Stimulated activated CD8-positive, alpha-beta memory T cell treated with anti-CD3 and anti-CD28 coated beads, Interleukin-4, amount 100 ng/mL, for 1 hour (primary cell): ENCODE results near the gene DHRS3.

ENCODE experiments used
- DNase-seq, 2 donors: peaks; one replicate each; pipeline ENCODE4 v3.0.0-alpha.2; 2020; ENCODE audit warnings: low read depth in 2 of 2, low spot score in 1 of 2

Gene DHRS3

DNA sequence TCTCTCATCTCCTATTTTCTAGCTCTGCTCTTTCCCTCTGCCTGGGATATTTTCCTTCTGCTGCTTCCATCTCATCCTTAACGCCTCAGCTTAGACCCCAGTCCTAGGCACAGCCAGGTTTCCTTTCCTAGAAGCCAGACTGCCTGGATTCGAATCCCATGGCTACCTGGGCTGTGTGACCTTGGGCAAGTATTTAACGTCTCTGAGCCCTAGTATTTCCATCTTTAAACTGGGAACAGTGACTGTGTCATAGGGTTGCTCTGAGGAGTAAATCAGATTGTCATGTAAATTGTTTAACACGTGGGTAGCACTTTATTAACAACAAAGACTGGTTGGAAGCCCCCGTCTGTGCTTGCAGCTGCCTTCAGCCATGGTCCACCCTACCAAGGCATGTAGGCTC, 18.4 kb downstream of the DHRS3 start:
- no peak for DNase-seq

DNA sequence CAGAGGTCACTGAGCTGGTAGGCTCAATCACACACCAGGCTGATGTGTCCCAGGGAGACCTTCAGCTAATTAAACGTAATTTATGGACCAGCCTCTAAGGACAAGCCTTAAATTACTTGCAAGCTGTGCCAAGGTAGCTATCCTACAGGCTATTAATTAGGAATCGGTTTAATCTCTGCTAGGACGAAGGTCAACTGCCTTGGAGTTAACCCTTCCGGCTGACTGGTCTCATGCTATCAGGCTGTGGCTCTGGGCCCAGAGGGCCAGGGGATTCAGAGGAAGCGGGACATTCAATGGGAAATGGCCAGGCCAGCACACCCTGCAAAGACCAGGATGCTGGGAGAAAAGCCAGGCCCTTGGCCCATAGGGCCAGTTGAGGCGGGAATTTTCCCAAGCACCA, 19.0 kb downstream of the DHRS3 start:
- DNase-seq = no peak

DNA sequence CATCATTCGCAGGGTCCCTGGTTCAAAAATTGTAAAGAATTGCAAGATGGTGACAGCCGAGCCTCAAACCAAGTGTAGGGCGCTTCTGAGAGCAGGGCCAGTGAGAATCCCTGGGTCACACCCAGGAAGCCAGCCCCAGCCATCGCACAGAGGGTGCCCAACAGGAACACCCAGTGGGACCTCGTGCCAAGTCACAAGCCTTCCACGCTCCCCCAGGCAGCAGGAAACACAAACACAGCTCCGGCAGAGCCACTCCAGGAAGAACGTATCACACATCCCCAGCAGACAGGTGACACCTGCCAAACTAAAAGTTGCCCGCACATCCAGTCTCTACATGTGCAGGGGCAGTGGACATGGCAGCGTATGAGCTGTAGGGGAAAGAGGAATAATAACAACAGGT, 20.2 kb downstream of the DHRS3 start:
- DNase-seq = no peak

DNA sequence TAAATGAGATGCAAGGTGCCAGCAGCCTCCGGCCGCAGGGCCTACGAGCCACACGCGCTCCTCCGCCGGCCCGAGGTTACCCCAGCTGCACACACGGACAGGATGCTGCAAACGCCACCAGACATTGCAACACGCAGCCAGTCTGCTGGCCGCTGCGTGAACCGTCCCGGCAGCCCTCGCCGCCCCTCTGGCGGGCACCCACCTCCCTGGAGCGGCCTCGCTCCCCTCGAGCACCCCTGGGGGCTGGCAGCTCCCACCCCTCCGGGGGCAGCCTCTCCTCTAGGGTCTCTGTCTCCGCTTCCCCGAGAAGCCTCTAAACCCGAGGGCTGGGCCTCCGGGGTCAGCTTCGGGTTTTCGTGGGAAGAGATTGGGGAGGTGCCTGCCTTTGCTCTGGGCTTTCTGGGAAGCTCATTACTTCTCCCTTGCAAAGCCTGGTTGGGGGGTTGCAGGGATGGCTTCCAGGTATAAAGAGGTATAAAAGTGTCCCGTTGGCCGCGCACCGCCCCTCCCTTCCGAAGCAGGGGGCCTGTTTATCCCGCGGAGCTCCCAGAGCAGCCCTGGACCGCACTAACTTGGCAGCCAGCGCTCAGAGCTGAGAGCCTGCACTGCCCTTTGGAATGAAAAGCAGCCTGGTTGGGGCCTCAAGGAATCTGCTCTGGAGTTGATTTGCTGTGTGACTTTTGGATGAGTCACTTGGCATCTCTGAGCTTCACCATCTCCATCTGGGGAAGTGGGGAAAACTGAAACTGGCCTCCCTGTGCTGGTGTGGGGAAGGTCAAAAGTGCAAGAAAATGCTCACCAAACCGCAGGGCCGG, 21.8 kb downstream of the DHRS3 start:
- no peak for DNase-seq

DNA sequence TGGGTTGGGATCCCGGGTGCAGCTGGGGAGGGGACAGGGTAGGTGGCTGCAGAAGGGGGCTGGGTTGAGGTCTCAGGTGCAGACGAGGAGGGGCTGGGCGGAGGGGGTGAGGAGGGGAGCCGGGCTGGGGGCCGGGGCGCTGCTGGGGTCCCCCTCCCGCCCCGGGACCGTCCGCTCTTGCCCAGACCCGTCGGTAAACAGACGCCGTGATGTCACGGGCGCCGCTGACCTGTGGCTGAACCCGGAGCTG, 22.3 kb downstream of the DHRS3 start:
- no peak for DNase-seq

DNA sequence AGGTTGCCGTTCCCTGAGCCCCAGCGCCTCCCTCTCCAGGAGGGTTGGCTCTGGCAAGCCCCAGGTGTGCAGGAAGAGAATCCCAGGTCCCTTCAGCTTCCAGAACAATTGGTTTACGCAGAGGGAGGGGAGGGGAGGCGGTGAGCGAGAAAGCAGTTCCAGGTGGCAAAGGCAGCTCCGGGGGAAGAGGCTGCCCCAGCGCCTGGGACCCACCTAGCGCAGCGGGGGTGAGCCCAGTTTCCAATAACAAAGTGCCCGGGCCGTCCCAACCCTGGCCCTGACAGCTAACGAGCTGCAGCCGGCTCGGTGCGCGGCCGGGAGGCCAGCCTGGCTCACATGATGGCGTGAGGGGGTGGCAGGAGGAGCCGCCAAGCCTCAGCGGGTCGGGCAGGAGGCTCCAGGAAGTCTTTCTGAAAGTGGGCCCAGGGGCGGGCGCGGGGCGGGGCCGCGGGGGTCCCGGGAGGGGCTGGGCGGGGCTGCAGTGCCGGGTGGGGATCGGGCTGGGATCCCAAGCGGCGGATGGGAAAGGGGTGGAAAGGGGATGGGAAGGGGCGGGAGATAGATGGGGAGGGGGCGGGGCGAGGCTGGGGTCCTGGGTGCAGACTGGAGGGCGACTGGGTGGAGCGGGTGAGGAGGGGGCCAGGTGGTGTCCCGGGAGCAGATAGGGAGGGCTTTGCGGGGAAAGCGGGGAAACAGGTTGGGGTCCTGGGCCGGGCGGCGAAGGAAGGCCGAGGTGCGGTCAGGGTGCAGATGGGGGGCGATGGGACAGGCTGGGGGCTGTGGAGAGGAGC, 22.8 kb downstream of the DHRS3 start:
- no peak for DNase-seq

DNA sequence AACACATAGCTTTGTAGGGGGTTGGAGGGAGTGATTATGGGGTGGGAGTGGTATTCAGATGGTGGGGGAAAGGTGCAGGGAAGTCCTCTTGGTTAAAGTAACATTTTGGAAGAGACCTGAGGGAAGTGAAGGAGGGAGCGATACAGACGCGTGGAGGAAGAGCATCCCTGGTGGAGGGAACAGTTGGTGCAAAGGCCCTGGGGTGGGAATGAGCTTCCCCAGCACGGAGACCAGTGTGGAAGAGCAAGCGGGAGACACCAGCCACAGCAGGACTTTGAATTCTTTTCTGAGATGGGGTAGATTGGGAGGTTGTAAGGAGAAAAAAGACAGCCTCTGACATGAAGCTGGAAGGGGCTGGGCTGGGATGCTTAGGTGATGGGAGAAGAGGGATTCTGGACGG, 23.5 kb downstream of the DHRS3 start:
- DNase-seq = no peak

DNA sequence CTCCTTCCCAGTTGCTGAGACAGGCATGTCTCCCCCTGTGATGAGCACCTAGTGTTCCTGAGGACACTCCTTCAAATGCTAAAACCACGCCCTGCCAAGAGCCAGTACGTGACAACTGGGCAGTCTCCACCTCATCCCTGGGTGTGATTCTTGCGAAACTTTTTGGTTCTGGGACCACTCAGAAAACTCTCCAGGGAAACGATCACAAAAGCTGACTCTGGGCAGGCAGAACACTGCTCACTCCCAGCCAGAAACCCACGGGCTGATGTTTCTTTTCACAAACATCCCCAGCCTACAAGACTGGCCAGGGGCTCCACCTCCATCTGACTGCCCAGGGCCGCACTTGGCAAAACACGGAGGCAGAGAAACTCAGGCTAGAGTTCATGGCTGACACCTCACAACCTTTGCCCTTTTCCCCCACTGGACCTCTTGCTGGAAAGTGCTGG, 24.4 kb downstream of the DHRS3 start:
- no peak for DNase-seq

DNA sequence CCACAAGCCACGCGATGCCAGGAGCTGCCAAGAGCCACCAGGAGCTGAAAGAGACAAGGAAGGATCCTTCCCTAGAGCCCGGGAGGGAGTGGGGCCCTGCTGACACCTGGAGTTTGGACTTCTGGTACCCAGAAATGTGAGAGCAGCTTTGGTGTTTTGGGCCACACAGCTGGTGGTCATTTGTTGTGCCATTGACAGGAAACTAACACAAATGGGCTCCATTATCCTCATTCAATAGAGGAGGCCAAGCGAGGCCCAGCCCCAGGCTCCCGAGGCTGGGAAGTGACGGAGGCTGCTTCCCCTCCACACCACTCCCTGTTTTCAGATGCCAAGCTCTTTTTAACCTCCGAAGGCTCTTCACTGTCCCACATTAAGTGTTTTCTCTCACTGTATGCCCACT, 25.5 kb downstream of the DHRS3 start:
- no peak for DNase-seq

DNA sequence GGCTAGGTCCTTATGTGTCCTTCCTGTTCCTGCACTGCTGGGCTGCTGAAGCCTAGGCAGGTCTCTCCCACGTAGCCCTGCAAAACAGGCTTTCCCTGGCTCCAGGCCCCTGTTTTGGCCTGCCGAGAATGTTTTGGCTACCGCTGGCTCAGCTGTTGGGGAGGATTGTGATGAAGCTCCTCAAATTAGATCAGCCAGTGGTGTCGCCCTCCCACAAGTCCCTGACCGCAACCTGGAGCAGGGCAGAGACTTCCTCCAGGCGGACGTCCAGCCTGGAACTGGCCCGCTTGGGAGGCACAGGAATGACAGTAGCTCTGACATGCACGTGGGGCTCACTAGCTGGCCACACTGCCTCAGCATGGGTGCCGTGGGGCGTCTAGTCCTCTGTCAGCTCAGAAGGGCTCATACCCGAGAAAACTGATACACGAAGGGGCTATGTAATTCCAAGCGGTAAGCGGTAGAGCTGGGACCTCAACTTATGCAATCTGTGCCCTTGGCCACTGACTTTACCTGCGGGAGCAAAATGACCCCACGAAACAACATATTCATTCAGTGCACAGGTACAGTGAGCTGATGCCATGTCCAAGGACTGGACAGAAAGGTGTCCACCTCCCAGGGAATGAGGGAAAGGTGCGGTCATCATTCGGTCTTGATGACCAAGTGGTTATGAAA, 26.6 kb downstream of the DHRS3 start:
- DNase-seq = no peak

DNA sequence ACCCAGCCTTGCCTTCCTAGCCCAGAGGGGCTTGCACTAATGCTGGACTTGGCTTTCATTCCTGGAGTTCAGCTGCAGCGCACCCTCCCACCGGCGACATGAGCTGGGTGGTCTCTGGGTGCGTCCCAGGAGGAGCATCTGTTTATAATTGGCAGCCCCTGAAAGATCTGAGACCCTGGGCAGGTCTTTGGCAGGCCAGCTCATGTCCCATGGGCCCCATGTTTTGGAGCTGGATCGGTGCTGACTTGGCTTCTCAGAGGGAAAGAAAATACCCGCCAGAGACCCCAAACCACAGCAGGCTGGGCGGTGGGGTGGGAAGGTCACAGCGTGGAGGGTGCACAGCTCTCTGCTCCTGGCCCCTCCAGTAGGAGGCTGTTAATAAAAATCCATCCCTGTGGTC, 29.3 kb downstream of the DHRS3 start:
- no peak for DNase-seq

DNA sequence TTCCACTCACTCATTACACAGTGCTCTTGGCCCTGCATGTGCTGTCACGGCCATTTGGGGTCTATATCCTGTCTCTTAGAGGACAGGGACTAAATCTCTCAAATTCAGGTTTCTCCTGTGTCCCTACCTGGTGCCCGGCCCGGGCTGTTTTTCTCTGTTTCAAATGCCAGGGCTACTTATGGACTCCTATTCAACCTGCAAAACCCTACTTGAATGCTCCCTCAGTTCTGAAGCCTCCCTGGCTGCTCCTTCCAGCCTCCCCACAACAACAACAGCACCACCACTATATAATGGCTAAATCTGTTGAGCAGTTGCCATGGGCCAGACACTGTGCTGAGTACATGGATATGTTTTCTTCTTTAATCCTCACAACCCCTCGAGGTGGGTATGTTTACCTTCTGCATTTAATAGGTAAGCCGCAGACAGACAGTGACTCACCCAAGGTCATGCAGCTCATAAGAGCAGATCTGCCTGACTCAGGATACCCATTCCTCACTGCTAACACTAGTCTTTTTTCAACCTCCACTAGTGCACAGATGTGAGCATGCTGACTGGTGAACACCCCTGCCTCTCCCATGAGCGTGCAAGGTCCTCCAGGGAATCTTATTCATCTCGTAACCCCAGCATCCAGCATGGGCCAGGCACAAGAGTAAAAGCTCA, 29.9 kb downstream of the DHRS3 start:
- DNase-seq = no peak

DNA sequence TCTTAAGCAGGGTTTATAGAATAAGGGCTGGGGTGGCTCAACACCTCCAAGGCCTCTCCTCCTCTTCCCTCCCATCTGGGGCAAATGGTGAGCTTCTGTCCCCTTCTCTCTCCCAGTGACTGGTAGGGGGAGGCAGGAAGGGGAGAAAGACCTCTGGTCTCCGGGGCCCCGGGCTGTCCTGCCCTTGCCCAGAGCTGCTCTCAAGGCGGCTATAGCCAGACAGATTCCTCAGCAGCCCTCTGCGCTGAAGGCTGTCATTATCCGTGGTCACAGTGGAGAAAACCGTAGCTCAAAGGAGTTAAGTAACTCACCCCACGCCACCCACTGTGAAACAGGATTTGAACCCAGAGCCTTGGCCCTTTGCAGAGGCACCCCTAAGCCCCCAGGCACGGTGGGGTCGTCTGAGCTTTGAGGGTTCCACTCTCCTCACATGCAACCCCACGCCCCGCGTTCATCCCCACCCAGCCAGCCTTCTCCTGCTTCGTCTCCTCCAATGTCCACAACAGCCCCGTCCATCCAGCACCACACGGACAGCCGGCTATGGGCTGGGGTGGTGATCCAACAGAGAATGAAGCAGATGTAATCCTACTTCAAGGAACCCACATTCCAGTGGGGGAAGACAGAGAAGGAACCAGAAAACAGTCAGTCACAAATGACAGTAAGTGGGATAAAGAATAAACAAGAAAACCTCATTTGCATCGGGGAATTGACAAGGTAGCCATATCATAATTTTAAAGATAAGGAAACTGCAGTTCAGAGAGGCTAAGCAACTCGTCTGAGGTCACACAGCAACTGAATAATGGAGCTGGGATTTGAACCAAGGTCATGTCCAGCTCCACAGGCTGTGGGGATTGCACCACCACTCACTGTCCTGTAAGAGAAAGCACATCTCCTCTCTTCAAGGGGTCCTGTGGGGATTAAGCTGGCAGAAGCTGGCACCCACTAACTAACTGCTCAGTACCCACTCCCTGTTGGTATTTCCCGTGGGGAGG, 31.8 kb downstream of the DHRS3 start:
- no peak for DNase-seq

DNA sequence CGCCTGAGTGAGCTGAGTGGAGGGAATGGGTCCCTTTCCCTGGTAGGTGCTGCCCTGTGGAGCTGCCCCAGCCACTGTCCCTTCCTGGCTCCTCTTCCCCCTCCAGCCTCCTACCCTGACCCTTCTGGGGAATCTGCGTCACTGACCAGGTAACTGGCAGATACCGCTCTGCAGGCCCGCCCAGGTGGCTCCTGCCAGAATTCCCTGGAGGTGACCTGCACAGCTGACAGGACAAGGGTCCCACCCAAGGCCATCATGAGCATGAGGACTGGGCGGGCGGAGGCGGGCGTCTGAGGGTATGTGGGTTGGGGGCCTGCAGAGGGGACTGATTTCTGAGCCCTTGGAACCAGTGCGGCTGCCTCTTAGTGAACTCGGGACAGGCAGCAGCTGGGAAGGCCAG, 32.5 kb downstream of the DHRS3 start:
- DNase-seq = no peak

DNA sequence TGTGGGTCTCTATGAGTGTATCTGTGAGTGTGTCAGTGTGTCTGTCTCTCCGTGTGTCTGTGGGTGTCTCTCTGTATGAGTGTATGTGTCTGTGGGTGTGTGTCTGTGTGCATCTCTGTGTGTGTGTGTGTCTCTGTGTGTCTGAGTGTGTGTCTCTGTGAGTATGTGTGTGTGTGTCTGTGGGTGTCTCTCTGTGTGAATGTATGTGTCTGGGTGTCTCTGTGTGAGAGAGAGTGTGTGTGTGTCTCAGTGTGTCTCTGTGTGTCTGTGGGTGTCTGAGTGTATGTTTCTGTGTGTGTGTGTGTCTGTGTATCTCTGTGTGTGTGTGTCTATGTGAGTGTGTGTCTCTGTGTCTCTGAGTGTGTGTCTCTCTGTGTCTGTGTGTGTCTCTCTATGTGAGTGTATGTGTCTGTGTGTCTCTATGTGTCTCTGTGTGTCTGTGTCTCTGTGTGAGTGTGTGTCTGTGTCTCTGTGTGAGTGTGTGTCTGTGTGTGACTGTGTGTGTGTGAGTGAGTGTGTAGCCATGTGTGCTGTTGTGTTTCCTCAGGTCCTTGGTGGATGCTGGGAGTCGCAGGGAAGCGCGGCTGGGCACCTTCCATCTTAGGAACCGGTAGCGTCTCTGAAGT, 33.0 kb downstream of the DHRS3 start:
- no peak for DNase-seq

DNA sequence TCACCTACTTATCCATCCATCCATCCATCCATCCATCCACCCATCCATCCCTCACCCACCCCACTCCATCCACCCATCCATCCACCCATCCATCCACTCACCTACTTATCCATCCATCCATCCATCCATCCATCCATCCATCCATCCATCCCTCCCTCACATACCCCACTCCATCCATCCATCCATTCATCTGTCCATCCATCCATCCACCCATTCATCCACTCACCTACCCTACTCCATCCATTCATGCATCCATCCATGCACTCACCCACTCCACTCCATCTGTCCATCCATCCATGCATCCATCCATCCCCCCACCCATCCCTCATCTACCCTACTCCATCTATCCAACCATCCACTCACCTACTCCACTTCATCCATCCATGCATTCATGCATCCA, 34.5 kb downstream of the DHRS3 start:
- DNase-seq = no peak

DNA sequence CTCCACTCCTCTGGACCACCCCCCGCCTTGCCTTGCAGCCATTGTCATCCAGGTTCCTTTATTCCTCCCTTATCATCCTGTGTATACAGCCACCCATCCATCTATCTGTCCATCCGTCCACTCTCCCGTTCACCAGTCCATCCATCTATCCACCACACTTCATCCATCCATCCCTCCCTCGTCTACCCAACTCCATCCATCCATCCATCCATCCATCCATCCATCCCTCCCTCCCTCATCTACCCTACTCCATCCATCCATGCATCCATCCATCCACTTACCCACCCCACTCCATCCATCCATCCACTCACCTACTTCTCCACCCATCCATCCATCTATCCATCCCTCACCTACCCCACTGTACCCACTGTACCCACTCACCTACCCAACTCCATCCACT, 35.4 kb downstream of the DHRS3 start:
- DNase-seq = no peak

DNA sequence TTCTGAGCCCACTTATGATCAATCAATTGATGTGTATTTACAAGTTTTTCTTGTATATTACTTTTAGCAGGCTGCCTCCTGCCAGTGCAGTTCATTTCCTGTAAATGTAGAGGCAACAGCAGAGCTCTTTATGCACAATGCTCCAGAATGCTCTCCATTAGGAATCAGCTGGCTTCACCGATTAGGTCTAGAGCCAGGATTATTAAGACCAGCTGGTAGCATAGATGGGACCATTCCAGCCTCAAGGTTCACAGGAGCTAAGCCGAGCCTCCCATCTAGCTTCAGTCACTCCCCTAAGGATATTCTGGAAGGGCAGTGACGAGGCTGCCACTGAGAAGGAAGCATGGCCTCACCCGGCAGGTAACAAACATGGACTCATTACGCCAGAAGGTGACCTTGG, 36.8 kb downstream of the DHRS3 start:
- no peak for DNase-seq

DNA sequence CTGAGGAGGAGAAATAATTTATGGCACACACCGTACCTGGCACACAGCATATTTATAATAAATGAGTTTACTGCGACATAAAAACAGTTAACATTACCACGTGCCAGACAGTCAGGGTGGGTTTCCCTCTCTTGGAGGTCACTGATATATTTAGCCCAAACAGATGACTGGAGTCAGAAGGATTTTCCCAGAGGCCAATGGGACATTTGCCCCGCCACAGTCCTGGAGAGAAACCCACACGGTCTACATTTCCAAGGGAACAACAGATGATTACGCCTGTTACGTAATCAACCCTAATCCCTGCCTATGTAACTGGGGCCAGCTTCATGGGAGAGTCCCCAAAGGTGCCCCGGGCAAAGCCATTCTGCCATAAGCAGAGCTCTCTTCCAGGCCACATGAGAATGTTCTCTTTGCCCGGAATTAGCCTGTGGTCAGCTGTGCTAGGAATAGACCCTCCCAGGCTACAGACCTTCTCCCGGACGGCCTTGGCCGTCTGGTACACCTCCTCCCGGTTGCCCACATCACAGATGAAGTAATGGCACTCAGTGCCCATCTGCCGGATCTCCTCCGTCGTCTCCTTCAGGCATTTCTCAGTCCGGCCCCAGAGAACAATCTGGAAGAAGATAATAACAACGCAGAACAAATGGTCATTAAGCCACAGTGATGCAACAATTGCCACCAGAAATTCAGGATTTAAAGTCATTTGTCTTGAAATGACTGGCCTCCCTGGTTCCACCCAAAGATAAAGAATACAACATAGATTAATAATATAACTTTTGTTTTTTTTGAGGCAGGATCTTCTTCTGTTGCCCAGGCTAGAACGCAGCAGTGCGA, 37.7 kb downstream of the DHRS3 start:
- DNase-seq = no peak
